ENCODE measurements around the gene CYP11A1. TPM values are rescaled to one million over a fixed set of nuclear protein-coding genes. Genes with fewer than 3 reads are reported as not detected.

The CYP11A1 gene
- polyA plus RNA-seq, 4 donors = 1.2 to 1.9 (median 1.6) TPM

Other genes starting within 250 kb of the CYP11A1 start
- 1 to 10 TPM in 2 of 4 donors, under 1 TPM in 2; 0.31 to 1.6 (median 1.0) TPM for gene ISLR2, start 237.1 kb downstream of the CYP11A1 start, polyA plus RNA-seq (ENCODE audit: insufficient read length in 4 of 4)
- 10 to 100 TPM; 37.2 to 94.5 (median 64.0) TPM for gene ISLR, start 193.9 kb downstream of the CYP11A1 start, polyA plus RNA-seq (ENCODE audit: insufficient read length in 4 of 4)
- 10 to 100 TPM; 25.0 to 49.2 (median 32.3) TPM for gene STRA6, start 164.9 kb downstream of the CYP11A1 start, polyA plus RNA-seq (ENCODE audit: insufficient read length in 4 of 4)
- 10 to 100 TPM in 1 of 4 donors, 1 to 10 TPM in 3; 4.8 to 10.4 (median 6.4) TPM for gene CCDC33, start 131.3 kb downstream of the CYP11A1 start, polyA plus RNA-seq (ENCODE audit: insufficient read length in 4 of 4)
- 1 to 10 TPM; 5.3 to 7.3 (median 7.2) TPM for gene SEMA7A, start 66.3 kb upstream of the CYP11A1 start, polyA plus RNA-seq (ENCODE audit: insufficient read length in 4 of 4)
- gene UBL7, start 93.5 kb upstream of the CYP11A1 start, polyA plus RNA-seq (ENCODE audit: insufficient read length in 4 of 4) = 10 to 100 TPM; 60.1 to 83.3 (median 64.6) TPM
- gene ARID3B, start 173.6 kb upstream of the CYP11A1 start, polyA plus RNA-seq (ENCODE audit: insufficient read length in 4 of 4) = 10 to 100 TPM in 3 of 4 donors, 1 to 10 TPM in 1; 9.6 to 20.4 (median 15.3) TPM
- 10 to 100 TPM; 54.4 to 84.9 (median 76.3) TPM for gene CLK3, start 248.2 kb upstream of the CYP11A1 start, polyA plus RNA-seq (ENCODE audit: insufficient read length in 4 of 4)

All from left renal cortex interstitium (tissue), 4 donors.